Esophagus squamous epithelium (tissue), 4 donors: ENCODE results near the gene PTPRD.

Experiments used
- CTCF ChIP-seq, 6 experiments: fragments of 450-650 bp in 4 of 6; fragments of 200-600 bp in 2 of 6; sonication (generic) in 2 of 6; IDR thresholded peaks; one replicate each; pipeline ENCODE4 v1.5.1; 2016 to 2019; ENCODE audit warnings: antibody characterized with exemption in 6 of 6, mild to moderate bottlenecking in 4 of 6, moderate library complexity in 4 of 6
- POLR2A ChIP-seq, 4 donors: fragments of 450-650 bp; IDR thresholded peaks; one replicate each; pipeline ENCODE4 v1.6.1; 2017; ENCODE audit warnings: antibody characterized with exemption in 4 of 4, mild to moderate bottlenecking in 4 of 4, moderate library complexity in 3 of 4

- no peak for TF ChIP-seq CTCF (IDR thresholded peaks at IDR 0.05)
- TF ChIP-seq POLR2A (IDR thresholded peaks at IDR 0.05), result no peak
Measured at GRCh38 chr9:8364026-8364752, 2248.6 kb downstream of the PTPRD start.
